AG04450 (cell line): ENCODE results near the gene FNDC3B. TPM values are rescaled to one million over a fixed set of nuclear protein-coding genes. Genes with fewer than 3 reads are reported as not detected.

Experiments used
- CTCF ChIA-PET: fragments of 300-600, 350-600 bp; formaldehyde crosslinking; extraction: SDS; loops from one replicate; lab custom pipeline; 2022; ENCODE audit warnings: antibody characterized with exemption, inconsistent platforms; lab: Charles Lee
- POLR2A ChIA-PET: fragments of 350-600 bp; formaldehyde crosslinking; extraction: SDS; loops from one replicate; lab custom pipeline; 2021; ENCODE audit warnings: antibody characterized with exemption, inconsistent platforms; lab: Yijun Ruan, JAX
- DNase-seq: peaks from one replicate; pipeline ENCODE4 v3.0.0-alpha.2; 2011; ENCODE audit warnings: low read depth, low spot score
- H3K27ac ChIP-seq: one replicate; pipeline ENCODE4 v1.5.1; 2012; ENCODE audit warnings: low read depth, low read length, control low read depth
- H3K27me3 ChIP-seq: one replicate; pipeline ENCODE4 v1.6.0; 2012; ENCODE audit warnings: low read length; ENCODE audit not compliant: control insufficient read depth, insufficient read depth
- H3K4me3 ChIP-seq: 2 replicates; pipeline ENCODE4 v1.5.1; 2011; ENCODE audit warnings: mild to moderate bottlenecking, low read depth, low read length, control low read depth
- H3K9me3 ChIP-seq: 2 replicates; pipeline ENCODE4 v1.5.1; 2012; ENCODE audit warnings: low read length; ENCODE audit not compliant: control insufficient read depth, insufficient read depth
- CTCF ChIP-seq: IDR thresholded peaks from 2 replicates; pipeline ENCODE4 v1.5.1; 2011; ENCODE audit warnings: low read depth, low read length, control low read depth, inconsistent platforms
- polyA plus RNA-seq: library from polyadenylated mRNA; depleted of rRNA; stranded (reverse); fragments of >200 nt; gene quantifications from 2 replicates; pipeline ENCODE4 v1.2.3, GENCODE V29; 2011

The FNDC3B gene
- polyA plus RNA-seq, 1 experiment: 39.5 TPM

- DNase-seq: no peak
- POLR2A ChIA-PET: no interaction called here
- TF ChIP-seq CTCF: no peak
- Histone ChIP-seq H3K9me3 (no peaks in the 10 kb centered on the region), H3K27me3 (no peaks in the 10 kb centered on the region), H3K4me3 (no peak overlapping the region), H3K27ac (no peak overlapping the region)
- CTCF ChIA-PET: interaction anchor here (0.6 kb wide), 1 partner anchor 434 kb away, joined by 4 read pairs; no protein-coding TSS in a partner anchor
These were observed 149.8 kb downstream of the FNDC3B start for GRCh38 chr3:172189213-172189612.

GRCh38 chr3:172189987-172190603 is 150.7 kb downstream of the FNDC3B start:
- no peak for DNase-seq
- no peak for TF ChIP-seq CTCF
- H3K27me3 ChIP-seq: no peaks in the 10 kb centered on the region
- no peak overlapping the region for H3K4me3 ChIP-seq
- CTCF ChIA-PET: no interaction called here
- H3K9me3 ChIP-seq: no peaks in the 10 kb centered on the region
- no peak overlapping the region for H3K27ac ChIP-seq
- POLR2A ChIA-PET: no interaction called here

DNA sequence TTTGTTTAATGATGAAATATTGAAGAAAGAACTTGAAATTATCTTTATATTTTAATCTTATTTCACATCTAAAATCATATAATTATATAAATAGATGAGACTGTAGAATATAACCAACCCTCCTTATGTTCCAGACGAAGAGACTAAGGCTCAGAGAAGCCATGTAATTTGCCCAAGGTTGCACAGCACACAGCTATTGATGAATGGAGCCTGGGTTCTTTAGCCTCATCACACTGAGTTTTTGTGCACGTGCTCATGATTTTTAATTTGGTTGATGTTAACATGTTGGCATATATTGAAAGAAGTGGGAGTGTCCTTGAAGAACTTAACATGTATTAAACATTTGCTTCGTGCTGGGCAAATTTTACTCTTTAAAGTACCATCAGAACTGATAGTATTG is 151.6 kb downstream of the FNDC3B start:
- ChIA-PET POLR2A (no interaction called here), CTCF (no interaction called here)
- no peaks in the 10 kb centered on the region for H3K9me3 ChIP-seq
- H3K27ac ChIP-seq: no peak overlapping the region
- no peak for DNase-seq
- TF ChIP-seq CTCF: no peak
- no peak overlapping the region for H3K4me3 ChIP-seq
- H3K27me3 ChIP-seq: no peaks in the 10 kb centered on the region

DNA sequence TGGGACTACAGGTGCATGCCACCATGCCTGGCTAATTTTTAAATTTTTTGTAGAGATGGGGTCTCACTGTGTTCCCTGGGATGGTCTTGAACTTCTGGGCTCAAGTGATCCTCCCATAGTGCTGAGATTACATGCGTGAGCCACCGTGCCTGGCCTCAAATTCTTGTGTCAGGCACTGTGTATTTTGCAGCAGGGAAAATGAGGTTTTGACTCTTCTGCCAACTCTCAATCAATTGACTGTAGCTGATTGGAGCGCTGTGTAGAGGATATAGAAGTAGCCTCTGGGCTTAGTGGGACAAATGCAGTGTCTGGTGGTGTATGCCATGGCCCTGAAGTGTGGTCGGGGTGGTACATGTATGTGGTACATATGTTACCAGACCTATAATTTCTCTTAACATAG is 152.3 kb downstream of the FNDC3B start:
- Histone ChIP-seq H3K27me3 (no peaks in the 10 kb centered on the region), H3K4me3 (no peak overlapping the region), H3K9me3 (no peaks in the 10 kb centered on the region), H3K27ac (no peak overlapping the region)
- no peak for DNase-seq
- ChIA-PET CTCF (no interaction called here), POLR2A (no interaction called here)
- TF ChIP-seq CTCF: no peak

DNA sequence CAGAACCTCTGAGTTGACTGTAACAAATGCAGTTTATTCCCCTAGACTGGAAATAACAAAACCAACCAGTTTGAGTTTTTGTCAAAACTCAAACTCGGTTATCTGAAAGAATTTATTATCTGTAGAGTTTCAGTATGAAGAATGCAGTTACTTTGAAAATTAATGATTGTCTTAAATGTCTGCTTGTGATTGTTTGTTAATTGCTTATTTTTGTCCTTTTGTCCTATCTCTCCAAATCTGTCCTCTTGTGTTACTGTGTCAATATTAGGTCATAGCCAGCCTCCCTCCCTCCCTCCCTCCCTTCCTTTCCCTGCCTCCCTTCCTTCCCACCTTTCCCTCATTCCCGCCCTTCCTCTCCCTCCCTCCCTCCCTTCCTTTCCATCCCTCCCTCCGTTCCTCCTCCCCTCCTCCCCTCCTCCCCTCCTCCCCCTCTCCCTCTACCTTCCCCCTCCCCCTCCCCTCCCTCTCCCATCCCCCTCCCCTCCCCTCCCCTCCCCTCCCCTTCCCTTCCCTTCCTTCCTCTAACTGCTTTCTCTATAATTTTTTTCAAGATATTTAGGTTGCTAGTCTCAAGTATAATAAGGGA is 153.5 kb downstream of the FNDC3B start:
- Histone ChIP-seq H3K4me3 (no peak overlapping the region), H3K27me3 (no peaks in the 10 kb centered on the region), H3K9me3 (no peaks in the 10 kb centered on the region), H3K27ac (no peak overlapping the region)
- DNase-seq: no peak
- ChIA-PET POLR2A (no interaction called here), CTCF (interaction anchor here (0.9 kb wide), 1 partner anchor 140 kb away, joined by 4 read pairs; no protein-coding TSS in a partner anchor)
- TF ChIP-seq CTCF: no peak
